ENCODE data around the gene UNCX.
"Not testable (repeated sequence)": the region's sequence is repeated elsewhere in the genome, so short reads cannot be mapped to it uniquely, and the experiment has no call there.

- TF ChIP-seq CTCF, EZH2phosphoT487 (IDR thresholded peaks at IDR 0.05; ENCODE audit: low read length): not testable (repeated sequence)
Observed at GRCh38 chr7:1205742-1206141, 26.9 kb upstream of the UNCX start.
